ENCODE data around the gene SPINK14.

SPINK14 gene, protein sequence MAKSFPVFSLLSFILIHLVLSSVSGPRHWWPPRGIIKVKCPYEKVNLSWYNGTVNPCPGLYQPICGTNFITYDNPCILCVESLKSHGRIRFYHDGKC

DNA sequence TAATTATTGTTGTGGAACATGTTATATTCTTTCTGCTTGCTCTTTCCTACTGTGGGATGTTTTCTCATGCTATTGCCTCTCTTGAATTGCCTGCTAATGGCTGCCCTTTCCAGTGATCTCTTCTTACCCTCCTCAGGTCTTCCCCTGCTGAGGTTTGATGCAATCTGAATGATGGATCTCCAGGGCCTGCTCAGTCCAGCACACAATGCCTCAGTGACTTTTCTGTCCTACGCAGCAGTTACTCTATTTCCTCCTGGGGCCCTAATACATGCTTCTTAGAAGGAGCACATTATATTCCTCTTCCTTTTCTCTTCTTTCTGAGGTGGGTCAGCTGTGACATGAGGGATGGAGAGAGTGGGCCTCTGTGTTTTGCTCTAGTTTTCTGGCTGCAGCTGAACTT lies at the start of gene SPINK14:
SPINK14 (plus strand) TSS at position 301 of the 400 bp plus-strand sequence. CDS start 1,187 bp downstream, outside the sequence.
- DNase-seq (ENCODE audit: low read depth), result no peak
- H3K4me3 ChIP-seq (ENCODE audit: low read depth, low read length), result no peak within 1 kb of the TSS

DNA sequence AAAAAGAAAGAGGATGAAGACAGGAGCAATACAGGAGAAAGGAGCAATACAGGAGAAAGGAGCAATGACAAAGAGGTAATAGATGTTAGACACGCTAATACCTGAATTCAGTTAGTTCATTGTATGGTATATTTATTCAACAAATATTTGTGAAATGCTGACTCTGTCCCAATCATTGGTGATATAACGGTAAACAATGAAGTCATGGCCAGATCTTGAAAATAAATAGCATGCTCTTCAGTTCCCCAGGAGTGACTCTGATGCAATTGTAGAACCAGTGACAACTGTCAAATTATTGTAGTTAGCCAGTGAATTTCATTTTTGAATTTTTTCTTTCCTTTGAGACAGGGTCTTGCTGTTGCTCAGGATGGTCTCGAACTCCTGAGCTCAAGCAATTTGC lies 48.0 kb upstream of the SPINK14 start:
- H3K4me3 ChIP-seq (ENCODE audit: low read depth, low read length), result no peak overlapping the region
- no peak for DNase-seq (ENCODE audit: low read depth)

DNA sequence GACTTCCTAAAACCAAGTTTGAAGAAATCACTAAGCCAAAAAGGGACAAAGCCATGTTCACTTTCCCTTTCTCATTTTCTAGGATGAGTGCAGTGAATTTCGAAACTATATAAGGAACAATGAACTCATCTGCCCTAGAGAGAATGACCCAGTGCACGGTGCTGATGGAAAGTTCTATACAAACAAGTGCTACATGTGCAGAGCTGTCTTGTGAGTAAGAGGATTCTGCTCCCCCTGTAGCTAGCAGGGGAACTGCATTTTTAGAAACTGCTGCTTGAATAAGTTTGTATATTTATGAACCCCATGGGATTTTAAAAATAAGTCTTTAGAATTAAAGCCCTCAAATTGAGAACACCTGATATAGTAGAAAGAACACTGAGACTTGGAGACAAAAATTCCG lies 42.7 kb upstream of the SPINK14 start:
- no peak for DNase-seq (ENCODE audit: low read depth)
- H3K4me3 ChIP-seq (ENCODE audit: low read depth, low read length), result no peak overlapping the region

DNA sequence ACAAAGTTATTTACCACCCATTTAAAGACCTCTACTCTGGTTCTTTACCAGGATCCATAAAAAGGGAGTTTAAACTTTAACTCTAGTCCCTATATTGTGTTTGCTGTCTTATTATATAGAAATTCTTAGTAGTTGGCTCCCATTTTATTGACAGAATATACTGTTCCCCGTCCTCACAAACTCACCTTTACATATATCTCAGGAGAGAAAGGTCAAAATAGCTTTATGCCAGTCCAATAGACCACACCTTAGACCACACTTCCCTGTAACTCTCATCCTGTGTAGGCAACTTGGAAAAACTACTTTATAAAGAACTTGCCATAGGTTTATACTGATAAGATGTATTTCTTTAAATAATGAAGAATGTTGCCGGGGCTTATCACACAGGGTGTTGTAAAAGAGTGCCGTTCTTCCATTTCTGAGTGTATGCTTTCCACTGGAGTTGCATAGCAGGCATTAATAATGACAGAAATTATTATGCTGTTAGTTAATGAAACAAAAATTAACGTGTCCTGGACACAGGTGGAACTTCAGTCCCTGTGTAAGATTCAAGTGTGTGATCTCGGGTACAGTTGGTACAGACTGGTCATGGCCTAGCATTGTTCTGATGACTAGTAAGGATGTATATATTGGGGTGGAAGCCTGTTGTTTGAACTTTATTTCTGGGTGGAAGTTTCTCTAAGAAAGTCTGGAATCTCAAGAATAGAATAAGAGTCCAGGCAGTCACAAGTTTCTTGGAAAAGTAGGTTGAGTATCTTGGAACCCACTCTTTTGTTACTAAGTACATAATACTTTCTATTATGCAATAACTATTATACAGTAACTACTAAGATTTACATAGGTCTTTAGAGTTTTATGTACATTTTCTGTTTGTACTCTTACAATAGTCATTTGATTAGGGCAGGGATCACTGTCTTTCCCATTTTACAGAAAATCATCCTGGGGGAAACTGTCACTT lies 33.0 kb upstream of the SPINK14 start:
- H3K4me3 ChIP-seq (ENCODE audit: low read depth, low read length), result no peak overlapping the region

DNA sequence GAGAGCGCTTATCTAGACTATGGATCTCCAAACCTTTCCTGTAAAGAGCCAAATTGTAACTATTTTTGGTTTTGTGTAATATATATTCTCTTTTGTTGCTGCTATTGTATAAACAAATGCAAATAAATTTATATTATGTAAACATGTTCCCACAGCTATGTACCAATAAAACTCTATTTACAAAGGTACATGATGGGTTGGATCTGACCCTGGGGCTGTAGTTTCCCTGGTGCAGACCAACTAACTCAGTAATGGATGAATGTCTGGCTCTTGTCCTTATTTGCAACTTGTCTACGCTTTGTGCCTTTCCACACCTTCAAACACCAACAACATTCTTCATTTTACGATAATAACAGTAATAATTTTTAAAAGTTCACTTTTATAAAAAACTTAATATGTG lies 27.5 kb upstream of the SPINK14 start:
- no peak overlapping the region for H3K4me3 ChIP-seq (ENCODE audit: low read depth, low read length)
- no peak for DNase-seq (ENCODE audit: low read depth)

More for the DNA sequence above, 33.0 kb upstream of the SPINK14 start:
- no peak for DNase-seq (ENCODE audit: low read depth)

DNA sequence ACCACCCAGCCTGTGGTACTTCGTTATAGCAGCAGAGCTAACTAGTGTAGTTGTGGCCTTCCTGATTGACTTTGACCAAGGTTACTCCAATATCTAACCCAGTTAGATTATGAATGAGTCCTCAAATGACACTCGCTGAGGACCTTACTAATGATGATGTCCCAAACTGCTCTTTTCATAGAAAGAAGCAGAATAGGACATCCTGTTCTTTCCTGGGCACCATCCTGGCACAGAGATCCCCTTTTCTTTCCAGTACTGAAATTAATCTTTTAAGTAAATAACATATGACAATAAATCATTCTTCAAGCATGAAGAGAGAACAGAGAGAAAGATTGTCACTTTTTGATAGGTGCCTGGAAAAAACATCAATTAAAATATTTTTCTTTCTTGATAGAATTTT lies 26.7 kb upstream of the SPINK14 start:
- DNase-seq (ENCODE audit: low read depth), result no peak

DNA sequence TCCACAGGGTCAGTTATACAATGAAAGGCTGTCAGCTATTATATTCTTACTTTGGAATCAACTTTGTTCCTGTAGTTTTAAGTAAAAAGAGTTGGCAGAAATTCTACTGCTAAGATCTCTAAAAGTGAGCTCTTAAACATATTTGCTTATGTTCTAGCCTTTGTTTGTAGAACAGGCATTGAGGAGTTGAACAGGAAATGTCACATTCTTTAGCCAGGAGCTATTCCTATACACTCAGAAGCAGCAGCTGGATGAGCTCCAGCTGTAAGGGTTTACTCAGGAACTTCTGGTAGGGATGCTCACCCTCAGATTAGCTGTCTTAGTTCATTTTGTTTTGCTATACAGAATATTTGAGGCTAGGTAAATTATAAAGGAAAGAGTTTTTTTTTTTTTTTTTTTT lies 22.4 kb upstream of the SPINK14 start:
- no peak overlapping the region for H3K4me3 ChIP-seq (ENCODE audit: low read depth, low read length)
- peak; percentile 8 for DNase-seq (ENCODE audit: low read depth)

More for the DNA sequence above, 26.7 kb upstream of the SPINK14 start:
- no peak overlapping the region for H3K4me3 ChIP-seq (ENCODE audit: low read depth, low read length)

DNA sequence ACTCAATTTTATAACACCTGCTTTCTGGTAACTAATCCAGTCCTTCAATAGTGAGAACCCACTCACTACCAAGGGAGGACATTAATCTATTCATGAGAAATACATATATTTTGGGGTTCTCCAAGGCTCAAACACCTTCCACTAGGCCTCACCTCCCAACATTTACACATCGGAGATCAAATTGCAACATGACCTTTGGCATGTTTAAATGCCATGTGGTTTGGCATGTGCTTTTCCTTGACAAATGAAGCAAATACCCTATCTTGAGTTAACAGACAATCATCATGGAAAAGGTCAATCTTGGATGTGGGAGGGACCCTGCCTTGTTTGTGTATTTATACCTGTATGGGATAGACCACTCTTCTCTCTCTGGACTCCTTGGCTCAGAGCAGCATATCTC lies 21.9 kb upstream of the SPINK14 start:
- no peak overlapping the region for H3K4me3 ChIP-seq (ENCODE audit: low read depth, low read length)
- no peak for DNase-seq (ENCODE audit: low read depth)

DNA sequence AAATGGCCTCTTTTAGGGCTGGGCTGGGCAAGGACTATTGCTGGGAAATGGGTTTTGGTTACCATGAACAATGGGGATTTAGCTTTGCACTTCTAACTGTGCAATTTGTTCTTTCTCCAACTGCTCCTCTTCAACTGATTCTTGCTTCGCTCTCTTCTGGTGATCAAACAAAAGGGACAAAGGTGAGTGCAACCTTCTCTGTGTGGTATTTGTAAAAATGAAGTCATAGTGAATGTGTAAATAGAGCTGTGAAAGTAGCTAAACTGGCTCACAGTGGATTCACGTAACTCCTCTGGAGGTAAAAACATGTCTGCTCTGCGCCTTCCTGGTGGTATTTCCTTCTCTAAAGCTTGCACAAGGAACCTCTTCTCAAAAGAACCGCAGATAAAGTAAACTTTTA lies 20.9 kb upstream of the SPINK14 start:
- DNase-seq (ENCODE audit: low read depth), result no peak
- H3K4me3 ChIP-seq (ENCODE audit: low read depth, low read length), result no peak overlapping the region

DNA sequence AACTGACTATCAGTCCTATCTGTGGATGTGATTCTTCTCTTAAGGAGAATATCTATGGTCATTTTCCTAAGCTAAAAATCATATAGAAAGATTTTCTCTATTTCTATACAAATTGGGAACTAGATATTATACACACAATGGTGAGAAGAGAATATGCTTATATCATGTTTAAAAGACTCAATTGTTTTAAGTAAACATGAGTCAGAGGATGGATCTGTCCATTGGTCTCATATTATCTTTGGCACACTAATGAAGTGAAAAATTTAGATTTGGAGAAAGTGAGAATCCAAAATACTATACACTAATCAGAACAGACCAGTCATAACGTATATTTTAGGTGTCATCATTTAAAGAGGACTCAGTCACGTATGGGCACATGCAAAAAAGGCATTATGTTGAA lies 16.5 kb upstream of the SPINK14 start:
- no peak overlapping the region for H3K4me3 ChIP-seq (ENCODE audit: low read depth, low read length)
- no peak for DNase-seq (ENCODE audit: low read depth)

DNA sequence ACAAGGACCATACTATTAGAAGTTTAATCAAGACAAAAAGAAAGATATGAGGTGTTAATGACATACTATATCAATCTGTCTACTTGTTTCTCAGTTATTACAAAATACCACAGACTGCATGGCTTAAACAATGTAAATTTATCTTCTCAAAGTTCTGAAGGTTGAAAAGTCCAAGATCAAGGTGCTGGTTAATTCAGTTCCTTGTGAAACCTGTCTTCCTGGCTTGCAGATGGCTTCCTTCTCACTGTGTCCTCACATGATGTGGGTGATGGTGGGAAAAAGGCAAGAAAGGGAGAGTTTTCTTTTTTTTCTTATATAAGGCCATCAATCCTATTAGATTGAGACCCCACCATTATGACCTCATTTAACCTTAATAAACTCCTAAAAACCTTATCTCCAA lies 15.6 kb upstream of the SPINK14 start:
- no peak overlapping the region for H3K4me3 ChIP-seq (ENCODE audit: low read depth, low read length)
- DNase-seq (ENCODE audit: low read depth), result no peak

DNA sequence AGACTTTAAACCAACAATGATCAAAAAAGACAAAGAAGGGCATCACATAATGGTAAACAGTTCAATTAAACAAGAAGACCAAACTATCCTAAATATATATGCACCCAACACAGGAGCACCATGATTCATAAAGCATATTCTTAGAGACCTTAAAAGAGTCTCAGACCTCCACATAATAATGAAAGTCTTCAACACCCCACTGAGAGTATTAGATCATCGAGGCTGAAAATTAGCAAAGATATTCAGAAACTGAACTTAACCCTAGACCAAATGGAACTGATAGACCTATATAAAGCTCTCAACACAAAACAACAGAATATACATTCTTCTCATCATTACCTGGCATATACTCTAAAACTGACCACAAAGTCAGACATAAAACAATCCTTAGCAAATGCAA lies 11.7 kb upstream of the SPINK14 start:
- H3K4me3 ChIP-seq (ENCODE audit: low read depth, low read length), result no peak overlapping the region
- DNase-seq (ENCODE audit: low read depth), result no peak

DNA sequence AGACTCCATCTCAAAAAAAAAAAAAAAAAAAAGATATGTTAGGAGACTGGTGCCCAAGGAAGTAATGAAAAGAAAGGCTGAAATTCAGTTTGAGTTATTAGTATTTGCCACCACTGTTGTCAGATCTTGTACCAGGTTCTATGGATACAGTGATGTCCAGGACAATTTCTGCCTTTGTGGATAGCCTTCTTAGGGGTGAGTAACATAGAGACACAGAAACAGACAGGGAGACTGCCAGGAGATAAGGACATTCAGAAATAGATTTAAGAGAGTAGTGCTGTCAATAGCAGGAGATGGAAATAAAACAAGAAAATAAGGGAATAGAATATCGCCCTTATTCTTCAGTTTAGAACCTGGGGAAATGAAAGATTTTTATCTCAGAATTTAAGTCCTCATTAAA lies 6.3 kb upstream of the SPINK14 start:
- H3K4me3 ChIP-seq (ENCODE audit: low read depth, low read length), result no peak overlapping the region
- DNase-seq (ENCODE audit: low read depth), result no peak

DNA sequence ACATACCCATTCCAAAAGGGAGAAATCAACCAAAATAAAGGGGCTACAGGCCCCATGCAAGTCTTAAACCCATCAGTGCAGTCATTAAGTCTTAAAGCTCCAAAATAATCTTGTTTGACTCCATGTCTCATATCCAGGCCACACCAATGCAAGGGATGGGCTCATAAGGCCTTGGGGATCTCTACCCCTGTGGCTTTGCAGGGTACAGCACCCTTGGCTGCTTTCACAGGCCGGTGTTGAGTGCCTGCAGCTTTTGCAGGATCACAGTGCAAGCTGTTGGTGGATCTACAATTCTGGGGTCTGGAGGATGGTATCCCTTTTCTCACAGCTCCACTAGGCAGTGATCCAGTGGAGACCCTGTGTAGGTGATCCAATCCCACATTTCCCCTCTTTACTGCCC lies 5.0 kb upstream of the SPINK14 start:
- DNase-seq (ENCODE audit: low read depth), result no peak
- no peak overlapping the region for H3K4me3 ChIP-seq (ENCODE audit: low read depth, low read length)

DNA sequence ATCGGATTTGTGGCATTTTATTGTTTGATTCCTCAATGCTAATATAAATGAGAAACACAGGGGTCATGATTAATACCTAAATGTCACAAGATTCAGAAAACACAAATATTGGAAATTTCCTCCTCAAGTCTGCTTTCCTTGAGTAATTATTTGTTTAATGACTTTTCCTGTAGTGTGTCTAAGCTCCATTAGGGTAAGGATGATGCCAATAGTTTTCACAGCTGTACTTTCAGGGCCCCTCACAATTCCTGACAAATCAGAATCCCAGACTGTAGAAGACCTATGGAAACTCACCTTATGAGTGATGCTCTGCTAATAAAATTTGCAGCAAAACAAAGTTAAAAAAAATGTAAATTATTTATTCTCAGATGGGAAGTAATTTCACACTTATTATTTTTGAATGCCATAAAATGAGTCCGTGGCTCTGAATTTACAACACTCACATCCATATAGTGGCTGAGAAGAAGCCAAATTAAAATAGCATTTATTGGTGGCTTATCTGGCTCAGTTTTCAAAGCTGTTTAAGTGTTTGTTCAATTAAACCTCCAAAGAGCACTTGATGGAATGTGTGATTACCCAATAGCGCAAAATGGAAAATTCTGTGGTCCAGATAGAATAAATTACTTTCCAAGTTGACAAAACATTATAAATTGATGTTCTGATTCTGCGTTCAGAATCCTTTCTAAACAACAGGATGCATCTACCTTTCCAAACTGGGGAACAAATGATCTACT lies 1.6 kb upstream of the SPINK14 start:
- no peak for DNase-seq (ENCODE audit: low read depth)
- no peak overlapping the region for H3K4me3 ChIP-seq (ENCODE audit: low read depth, low read length)

DNA sequence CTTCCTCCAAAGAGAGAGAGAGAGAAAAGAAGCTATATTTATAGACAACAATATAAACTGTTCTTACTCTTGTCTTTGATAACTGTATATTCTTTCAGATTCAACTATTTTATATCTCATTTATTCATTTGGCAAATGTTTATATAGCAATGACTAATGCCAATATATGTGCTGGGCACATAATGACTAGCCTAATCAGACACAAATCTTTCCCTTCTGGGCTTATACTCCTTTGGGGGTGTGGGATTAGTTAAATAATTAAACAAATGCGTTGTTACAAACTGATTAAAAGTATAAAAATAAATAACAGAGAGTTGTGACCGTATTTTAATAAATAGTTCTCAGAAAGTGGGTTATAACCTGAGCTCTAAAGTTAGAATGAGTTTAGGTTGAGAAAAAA lies 4.0 kb downstream of the SPINK14 start:
- H3K4me3 ChIP-seq (ENCODE audit: low read depth, low read length), result no peak overlapping the region
- no peak for DNase-seq (ENCODE audit: low read depth)

DNA sequence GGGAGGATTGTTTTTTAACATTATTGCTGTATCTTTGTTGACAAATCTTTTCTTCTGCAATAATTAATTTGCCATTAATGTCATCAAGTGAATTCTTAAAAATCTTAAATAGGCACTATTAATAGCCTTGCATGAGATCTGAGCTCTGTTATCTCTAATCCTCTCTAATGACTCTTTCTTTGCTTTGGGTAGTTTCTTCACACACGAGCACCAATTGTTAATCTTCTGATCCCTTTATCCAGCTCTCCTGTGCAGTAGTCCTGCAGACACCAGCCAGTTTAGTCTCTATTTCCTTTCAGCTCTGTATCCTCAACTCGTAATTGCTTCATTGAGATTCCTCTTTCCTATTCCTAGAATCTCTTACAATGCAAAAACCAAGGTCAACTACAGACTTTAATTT lies 8.1 kb downstream of the SPINK14 start:
- DNase-seq (ENCODE audit: low read depth), result no peak
- H3K4me3 ChIP-seq (ENCODE audit: low read depth, low read length), result no peak overlapping the region

DNA sequence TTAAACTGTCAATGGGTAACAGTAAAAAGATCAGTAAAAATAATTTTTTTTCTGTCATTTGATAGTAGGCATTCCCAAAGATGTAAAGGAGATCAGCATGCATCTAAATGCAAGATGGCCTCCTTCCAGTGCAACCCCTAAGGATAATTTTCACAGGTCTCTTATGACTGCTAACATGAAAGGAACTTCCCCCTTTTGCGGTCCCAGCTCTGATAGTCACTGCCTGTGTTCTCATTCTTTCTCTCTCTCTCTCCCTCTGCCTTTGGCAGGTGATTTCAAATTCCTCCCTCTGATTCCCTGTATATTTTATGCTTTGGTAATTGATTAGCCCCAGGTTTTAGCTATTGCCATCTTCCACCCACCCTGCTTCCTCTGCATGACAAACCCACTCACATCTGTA lies 8.9 kb downstream of the SPINK14 start:
- no peak overlapping the region for H3K4me3 ChIP-seq (ENCODE audit: low read depth, low read length)
- no peak for DNase-seq (ENCODE audit: low read depth)

DNA sequence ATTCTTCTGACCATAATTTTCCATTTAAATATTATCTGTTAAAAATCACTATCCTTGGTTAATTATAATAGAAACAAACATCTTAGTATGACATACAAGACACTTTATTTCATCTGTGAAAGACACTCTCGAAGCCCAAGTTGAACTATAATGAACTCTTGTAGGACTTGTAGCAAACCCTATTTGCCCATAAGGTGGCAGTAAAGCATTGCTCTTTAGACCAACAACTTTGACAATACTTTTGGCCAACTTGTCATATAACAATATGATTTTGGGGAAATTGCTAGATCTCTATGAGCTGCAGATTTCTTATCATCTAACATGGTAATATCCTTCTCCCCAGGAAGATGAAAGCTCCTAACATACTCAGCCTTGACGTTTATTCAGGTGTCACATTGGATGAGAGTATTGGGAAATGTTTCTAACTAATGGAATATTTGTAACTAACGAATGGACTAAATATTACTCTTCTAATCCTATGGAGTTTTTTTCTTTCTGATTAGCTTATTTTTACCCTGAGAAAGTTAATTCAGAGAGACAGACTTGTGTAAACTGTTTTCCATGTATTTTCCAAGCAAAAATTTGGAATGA lies 11.0 kb downstream of the SPINK14 start:
- peak; percentile 11 for DNase-seq (ENCODE audit: low read depth)
- H3K4me3 ChIP-seq (ENCODE audit: low read depth, low read length), result no peak overlapping the region
